ENCODE measurements around the gene ZP1.

GRCh38 chr11:60849641-60850520 lies 17.5 kb upstream of the ZP1 start:
- TF ChIP-seq CTCF (IDR thresholded peaks at IDR 0.05 in 2 of 3, conservative IDR thresholded peaks at IDR 0.05 in 1 of 3; ENCODE audit: control insufficient read depth in 2 of 3, extremely low read depth in 1 of 3, insufficient read depth in 1 of 3, low read depth in 3 of 3, low read length in 3 of 3) (no peak), NRF1 (conservative IDR thresholded peaks at IDR 0.05; ENCODE audit: low read depth, low read length) (no peak), EZH2 (IDR thresholded peaks at IDR 0.05; ENCODE audit: borderline replicate concordance, control insufficient read depth, low read depth, low read length) (no peak), POLR2A (IDR thresholded peaks at IDR 0.05; ENCODE audit: low read depth, low read length) (no peak), ZNF592 (IDR thresholded peaks at IDR 0.05) (no peak), E4F1 (IDR thresholded peaks at IDR 0.05; ENCODE audit: borderline replicate concordance, partially characterized antibody) (no peak)
